ENCODE measurements around the gene ATXN7L2.

GRCh38 chr1:109492779-109493178 lies 9.1 kb downstream of the ATXN7L2 start:
- TF ChIP-seq POLR2A (IDR thresholded peaks at IDR 0.05; ENCODE audit: low read length): no peak
- TF ChIP-seq, protein P1, sequence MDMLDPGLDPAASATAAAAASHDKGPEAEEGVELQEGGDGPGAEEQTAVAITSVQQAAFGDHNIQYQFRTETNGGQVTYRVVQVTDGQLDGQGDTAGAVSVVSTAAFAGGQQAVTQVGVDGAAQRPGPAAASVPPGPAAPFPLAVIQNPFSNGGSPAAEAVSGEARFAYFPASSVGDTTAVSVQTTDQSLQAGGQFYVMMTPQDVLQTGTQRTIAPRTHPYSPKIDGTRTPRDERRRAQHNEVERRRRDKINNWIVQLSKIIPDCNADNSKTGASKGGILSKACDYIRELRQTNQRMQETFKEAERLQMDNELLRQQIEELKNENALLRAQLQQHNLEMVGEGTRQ (IDR thresholded peaks at IDR 0.05): no peak
- no peak for TF ChIP-seq CTCF (IDR thresholded peaks at IDR 0.05)
- TF ChIP-seq RAD21 (conservative IDR thresholded peaks at IDR 0.05 in 1 of 2, IDR thresholded peaks at IDR 0.05 in 1 of 2): no peak
- TF ChIP-seq MAX (IDR thresholded peaks at IDR 0.05): no peak
- no peak for TF ChIP-seq RFX5 (IDR thresholded peaks at IDR 0.05)
- TF ChIP-seq MYC (IDR thresholded peaks at IDR 0.05; ENCODE audit: borderline replicate concordance, low read length): no peak
- no peak for TF ChIP-seq RNF2 (IDR thresholded peaks at IDR 0.05; ENCODE audit: borderline replicate concordance, low read depth)
- TF ChIP-seq BCL3 (IDR thresholded peaks at IDR 0.05): no peak
- no peak for TF ChIP-seq MAZ (IDR thresholded peaks at IDR 0.05; ENCODE audit: borderline replicate concordance, low read depth, low read length)
- TF ChIP-seq JUNB (IDR thresholded peaks at IDR 0.05): no peak
- no peak for TF ChIP-seq FOSL2 (IDR thresholded peaks at IDR 0.05)
- no peak for TF ChIP-seq FOSL2 (CRISPR knock-in tag; IDR thresholded peaks at IDR 0.05)

All from A549 (cell line).